Naive B cell (primary cell): Measurements from ENCODE around the gene DUSP12. TPM values are rescaled to one million over a fixed set of nuclear protein-coding genes. Genes with fewer than 3 reads are reported as not detected.

Experiments used
- ATAC-seq, 2 donors: fragments of 150-1000 bp; cut with Tn5 transposase; 2 replicates each; pipeline ENCODE4 v1.10.0; 2021; ENCODE audit warnings: low read depth in 2 of 2, mild to moderate bottlenecking in 2 of 2, moderate library complexity in 2 of 2
- DNase-seq: peaks from one replicate; pipeline ENCODE4 v3.0.0; 2022
- H3K27ac Mint-ChIP-seq, 6 donors: one replicate each; pipeline ENCODE4 v1.8.0; 2020 to 2022; ENCODE audit warnings: mild to moderate bottlenecking in 6 of 6, mixed read lengths in 6 of 6, moderate library complexity in 5 of 6, inconsistent platforms in 2 of 6
- H3K27me3 Mint-ChIP-seq, 3 donors: one replicate each; pipeline ENCODE4 v1.8.0; 2021 to 2022; ENCODE audit warnings: mixed read lengths in 3 of 3, mild to moderate bottlenecking in 1 of 3
- H3K36me3 Mint-ChIP-seq, 2 donors: one replicate each; pipeline ENCODE4 v1.8.0; 2020 to 2022; ENCODE audit warnings: mixed read lengths in 2 of 2, inconsistent platforms in 1 of 2, mild to moderate bottlenecking in 1 of 2
- H3K4me1 Mint-ChIP-seq, 3 donors: one replicate each; pipeline ENCODE4 v1.8.0; 2020 to 2022; ENCODE audit warnings: mixed read lengths in 3 of 3, inconsistent platforms in 1 of 3, mild to moderate bottlenecking in 1 of 3, moderate library complexity in 1 of 3
- H3K4me3 Mint-ChIP-seq, 8 donors: one replicate each; pipeline ENCODE4 v1.8.0; 2020 to 2022; ENCODE audit warnings: mild to moderate bottlenecking in 8 of 8, mixed read lengths in 8 of 8, moderate library complexity in 8 of 8, inconsistent platforms in 2 of 8
- H3K9me3 Mint-ChIP-seq, 7 donors: one replicate each; pipeline ENCODE4 v1.8.0; 2020 to 2022; ENCODE audit warnings: mixed read lengths in 7 of 7, mild to moderate bottlenecking in 5 of 7, inconsistent platforms in 2 of 7, moderate library complexity in 1 of 7
- polyA plus RNA-seq, 6 donors: library from polyadenylated mRNA; unstranded; fragments of 300-500 nt; fragmentation: Illumina TruSeq; gene quantifications; one replicate each; pipeline ENCODE4 v1.2.3, GENCODE V29; 2021; ENCODE audit warnings: low read depth in 6 of 6

DUSP12 gene
- polyA plus RNA-seq, 6 donors from 2014 or later: 58.2 to 109 (median 66.5) TPM

DNA sequence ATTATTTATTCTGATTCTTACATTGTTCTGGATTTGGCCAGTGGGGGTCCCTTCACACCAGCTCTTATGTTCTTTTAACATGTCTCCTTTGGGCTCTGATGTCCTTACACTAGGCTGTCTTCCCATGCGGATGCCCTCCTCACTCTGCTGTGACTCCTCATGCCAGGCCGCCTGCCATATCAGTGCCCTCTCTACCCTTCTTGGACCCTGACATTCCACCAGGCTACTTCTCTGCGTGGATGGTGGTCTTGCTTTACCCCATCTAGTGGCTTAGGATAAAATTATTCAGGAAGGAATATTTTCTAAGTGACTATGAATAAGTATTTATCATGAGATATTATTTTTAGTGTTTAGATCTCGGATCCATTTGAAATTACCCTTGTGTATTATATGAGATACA, 37.8 kb downstream of the DUSP12 start:
- ATAC-seq (no peak), DNase-seq (no peak)
- H3K36me3 Mint-ChIP-seq: peaks cover 23 to 31% of the 10 kb centered on the region in 2 donors
- peak overlapping the region in 1 of 6 donors; percentile 4 for H3K27ac Mint-ChIP-seq
- no peaks in the 10 kb centered on the region for H3K9me3 Mint-ChIP-seq
- no peaks in the 10 kb centered on the region for H3K27me3 Mint-ChIP-seq
- no peak overlapping the region for H3K4me3 Mint-ChIP-seq
- H3K4me1 Mint-ChIP-seq: peaks cover 0 to 10% (median 2%) of the 10 kb centered on the region in 3 donors

DNA sequence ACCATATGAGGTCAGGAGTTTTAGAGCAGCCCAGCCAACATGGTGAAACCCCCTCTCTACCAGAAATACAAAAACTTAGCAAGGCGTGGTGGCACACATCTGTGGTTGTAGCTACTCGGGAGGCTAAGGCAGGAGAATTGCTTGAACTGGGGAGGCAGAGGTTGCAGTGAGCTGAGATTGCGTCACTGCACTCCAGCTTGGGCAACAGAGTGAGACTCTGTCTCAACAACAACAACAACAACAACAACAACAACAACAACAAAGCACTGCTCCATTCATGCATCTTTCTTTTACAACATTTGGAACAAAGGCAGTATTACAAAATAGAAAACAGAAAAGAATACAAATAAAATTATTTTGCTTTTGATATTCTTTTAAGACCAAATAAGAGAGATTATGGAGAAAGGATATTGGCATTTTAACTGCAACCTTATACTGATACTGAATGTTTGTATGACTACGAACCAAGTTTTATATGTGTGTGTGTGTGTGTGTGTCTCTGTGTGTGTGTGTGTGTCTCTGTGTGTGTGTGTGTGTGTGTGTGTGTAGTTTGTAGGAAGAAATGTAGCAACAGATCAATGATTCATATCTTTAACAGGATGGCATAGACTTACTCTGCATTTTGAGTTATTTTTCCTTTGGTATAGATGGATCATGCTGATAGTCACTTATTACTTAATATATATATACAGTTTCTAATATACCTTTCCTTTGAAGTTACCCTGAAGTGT, 41.2 kb downstream of the DUSP12 start:
- DNase-seq: no peak
- Mint-ChIP-seq H3K9me3 (no peaks in the 10 kb centered on the region), H3K27me3 (no peaks in the 10 kb centered on the region), H3K4me3 (no peak overlapping the region), H3K27ac (peak overlapping the region in 2 of 6 donors; percentile 3 to 57), H3K4me1 (peaks cover 0 to 4% (median 0%) of the 10 kb centered on the region in 3 donors), H3K36me3 (peaks cover 16 to 21% of the 10 kb centered on the region in 2 donors)
- ATAC-seq: no peak

DNA sequence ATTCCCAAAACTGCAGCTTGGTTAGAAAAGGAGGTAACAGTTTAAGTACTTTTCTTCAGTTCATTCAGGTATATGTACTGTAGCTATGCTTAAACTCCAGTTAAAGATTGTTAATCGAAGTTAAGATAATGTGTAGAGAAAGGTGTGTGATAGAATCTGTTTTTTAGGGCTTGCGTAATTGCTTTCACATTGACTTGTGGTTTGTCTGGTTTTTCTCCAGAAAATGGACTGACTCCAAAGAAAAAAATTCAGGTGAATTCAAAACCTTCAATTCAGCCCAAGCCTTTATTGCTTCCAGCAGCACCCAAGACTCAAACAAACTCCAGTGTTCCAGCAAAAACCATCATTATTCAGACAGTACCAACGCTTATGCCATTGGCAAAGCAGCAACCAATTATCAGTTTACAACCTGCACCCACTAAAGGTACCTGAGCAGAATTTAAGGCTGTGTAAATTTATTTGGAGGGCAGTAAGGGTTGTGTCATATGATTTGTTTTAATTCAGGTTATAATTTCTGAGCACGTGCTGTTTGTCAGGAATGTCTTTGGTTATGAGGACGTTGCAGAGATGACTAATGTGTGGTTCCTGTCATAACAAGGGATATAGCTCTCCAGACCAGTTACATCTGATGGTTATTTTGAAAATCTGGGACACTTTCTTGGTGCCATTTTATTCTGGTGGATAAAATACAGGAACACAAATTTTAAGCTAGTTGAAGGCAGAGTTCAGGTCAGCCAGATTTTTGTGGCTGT, 42.5 kb downstream of the DUSP12 start:
- Mint-ChIP-seq H3K27me3 (no peaks in the 10 kb centered on the region), H3K27ac (no peak overlapping the region), H3K36me3 (peaks cover 8 to 23% of the 10 kb centered on the region in 2 donors), H3K4me1 (peaks cover 0 to 4% (median 0%) of the 10 kb centered on the region in 3 donors), H3K4me3 (no peak overlapping the region), H3K9me3 (no peaks in the 10 kb centered on the region)
- ATAC-seq: no peak
- DNase-seq: no peak

DNA sequence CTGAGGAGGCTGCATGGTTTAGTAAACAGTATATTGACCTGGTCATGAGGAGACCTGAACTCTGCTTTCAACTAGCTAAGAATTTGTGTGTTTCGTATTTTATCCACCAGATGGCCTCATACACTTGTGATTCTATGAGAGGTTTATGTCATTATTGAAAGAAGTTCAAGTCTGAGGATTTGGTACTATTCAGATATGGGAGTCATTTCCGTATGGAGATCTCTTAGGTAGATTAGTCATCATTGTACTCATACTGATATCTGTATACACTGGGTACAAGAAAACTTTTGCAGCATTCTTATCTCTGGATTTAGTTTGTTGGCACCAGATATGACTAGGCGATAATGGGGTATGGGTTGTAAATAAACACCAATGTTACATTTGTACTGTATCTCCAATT, 43.2 kb downstream of the DUSP12 start:
- DNase-seq (no peak), ATAC-seq (peak; percentile 36 to 40)
- Mint-ChIP-seq H3K4me3 (no peak overlapping the region), H3K9me3 (no peaks in the 10 kb centered on the region), H3K4me1 (peaks cover 0 to 4% (median 0%) of the 10 kb centered on the region in 3 donors), H3K27ac (peak overlapping the region in 1 of 6 donors; percentile 23), H3K27me3 (no peaks in the 10 kb centered on the region), H3K36me3 (peaks cover 7 to 23% of the 10 kb centered on the region in 2 donors)

DNA sequence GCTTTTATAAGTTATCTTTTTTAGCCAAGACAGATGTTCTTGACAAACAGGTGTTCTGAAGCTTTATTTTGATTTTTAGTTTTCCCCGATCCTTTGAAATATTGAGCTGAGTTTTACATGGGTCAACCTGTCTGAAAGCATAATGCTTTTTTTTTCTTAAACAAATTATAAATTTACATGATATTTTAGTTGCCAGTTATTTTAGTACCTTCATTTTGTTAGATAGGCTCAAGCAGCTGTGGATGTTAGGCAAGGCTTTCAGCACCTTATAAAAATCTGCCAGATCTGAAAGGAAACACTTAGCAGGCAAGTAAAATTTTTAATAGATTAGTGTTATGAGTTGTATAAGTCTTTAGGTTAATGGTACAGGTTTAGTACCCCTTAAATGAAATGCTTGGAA, 50.2 kb downstream of the DUSP12 start:
- no peaks in the 10 kb centered on the region for H3K27me3 Mint-ChIP-seq
- peaks cover 28 to 33% of the 10 kb centered on the region in 2 donors for H3K36me3 Mint-ChIP-seq
- H3K4me1 Mint-ChIP-seq: no peaks in the 10 kb centered on the region
- ATAC-seq (no peak), DNase-seq (no peak)
- H3K4me3 Mint-ChIP-seq: no peak overlapping the region
- no peak overlapping the region for H3K27ac Mint-ChIP-seq
- H3K9me3 Mint-ChIP-seq: no peaks in the 10 kb centered on the region

DNA sequence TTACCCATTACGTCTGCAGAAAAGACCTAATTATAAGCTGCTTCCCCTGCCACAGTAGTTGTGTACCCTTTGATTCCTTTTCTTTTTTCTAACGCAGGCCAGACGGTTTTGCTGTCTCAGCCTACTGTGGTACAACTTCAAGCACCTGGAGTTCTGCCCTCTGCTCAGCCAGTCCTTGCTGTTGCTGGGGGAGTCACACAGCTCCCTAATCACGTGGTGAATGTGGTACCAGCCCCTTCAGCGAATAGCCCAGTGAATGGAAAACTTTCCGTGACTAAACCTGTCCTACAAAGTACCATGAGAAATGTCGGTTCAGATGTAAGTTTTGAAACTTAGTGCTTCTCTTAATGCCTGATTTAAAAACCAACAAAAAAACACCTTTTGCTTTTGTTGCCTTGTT, 52.4 kb downstream of the DUSP12 start:
- ATAC-seq (no peak), DNase-seq (no peak)
- Mint-ChIP-seq H3K36me3 (peaks cover 34 to 35% of the 10 kb centered on the region in 2 donors), H3K27me3 (no peaks in the 10 kb centered on the region), H3K9me3 (no peaks in the 10 kb centered on the region), H3K4me1 (no peaks in the 10 kb centered on the region), H3K27ac (peak overlapping the region in 1 of 6 donors; percentile 2), H3K4me3 (no peak overlapping the region)

DNA sequence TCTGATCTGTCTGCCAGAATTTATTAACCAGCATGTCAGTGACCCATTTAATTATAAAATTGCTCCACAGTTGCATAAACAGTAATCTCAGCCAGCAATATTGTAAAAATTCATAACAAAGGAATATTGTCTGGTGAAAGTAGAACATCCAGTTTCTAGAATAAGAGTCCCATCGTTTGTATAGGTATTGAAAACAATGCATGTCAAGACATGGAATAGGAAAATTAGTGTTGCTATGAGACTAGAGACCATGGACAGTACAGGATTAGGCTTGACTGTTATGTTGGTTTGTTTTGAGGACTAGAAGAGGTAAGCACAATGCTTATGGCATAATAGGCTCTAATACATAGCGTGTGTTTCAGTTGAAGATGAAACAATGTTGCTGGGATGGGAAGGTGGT, 53.6 kb downstream of the DUSP12 start:
- Mint-ChIP-seq H3K4me1 (no peaks in the 10 kb centered on the region), H3K36me3 (peaks cover 28 to 35% of the 10 kb centered on the region in 2 donors), H3K27ac (peak overlapping the region in 2 of 6 donors; percentile 28 to 64), H3K4me3 (no peak overlapping the region), H3K9me3 (no peaks in the 10 kb centered on the region), H3K27me3 (no peaks in the 10 kb centered on the region)
- ATAC-seq (no peak), DNase-seq (no peak)

DNA sequence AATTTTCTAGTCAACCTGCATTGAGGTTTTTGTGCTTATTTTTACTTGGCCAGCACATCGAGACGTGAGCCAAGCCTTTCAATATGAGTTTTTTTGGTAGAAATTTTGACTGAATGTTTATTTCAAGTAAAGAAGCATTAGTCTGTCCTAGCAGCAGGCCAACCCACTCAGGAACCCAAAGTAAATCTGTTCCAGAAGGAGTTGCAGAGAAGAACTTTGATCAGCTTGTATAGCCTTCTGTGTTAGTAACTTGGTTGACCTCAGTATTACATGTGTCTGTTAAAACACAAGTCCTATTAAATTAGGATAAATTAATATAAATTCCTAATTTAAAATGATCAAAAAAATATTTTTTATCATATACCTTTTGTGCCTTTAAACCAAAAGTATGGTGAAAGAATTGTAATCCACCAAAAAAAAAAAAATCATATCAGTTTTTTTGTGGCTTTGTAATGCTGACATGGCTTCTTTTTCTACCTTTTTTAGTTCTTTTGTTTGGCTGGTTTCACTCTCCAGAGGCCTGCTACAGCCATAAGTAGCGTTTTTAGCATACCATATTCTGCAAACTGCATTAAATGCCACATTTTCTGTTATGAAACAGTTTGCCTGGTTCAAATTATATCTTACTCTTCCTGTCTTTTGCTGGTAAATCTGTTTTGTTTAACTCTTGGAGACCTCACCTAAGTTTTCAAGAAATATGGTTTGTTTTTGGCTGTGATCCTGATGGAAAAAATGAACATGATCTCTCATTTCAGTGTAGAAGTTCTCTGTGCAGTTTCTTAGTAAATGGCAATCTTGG, 56.0 kb downstream of the DUSP12 start:
- Mint-ChIP-seq H3K4me3 (no peak overlapping the region), H3K27ac (peak overlapping the region in 2 of 6 donors; percentile 35 to 41), H3K36me3 (peaks cover 28 to 38% of the 10 kb centered on the region in 2 donors), H3K27me3 (no peaks in the 10 kb centered on the region), H3K4me1 (no peaks in the 10 kb centered on the region), H3K9me3 (peaks cover 3 to 15% (median 11%) of the 10 kb centered on the region in 7 donors)
- DNase-seq: no peak
- no peak for ATAC-seq

Other genes with a start within 250 kb of the DUSP12 start
- gene FCGR2A, start 244.3 kb upstream of the DUSP12 start, polyA plus RNA-seq: 1 to 10 TPM in 4 of 6 donors, under 1 TPM in 2; 0.23 to 5.0 (median 1.4) TPM
- under 1 TPM in 2 of 6 donors, not detected in 4; 0.12 to 0.13 TPM for gene HSPA6, start 225.2 kb upstream of the DUSP12 start, polyA plus RNA-seq
- 1 to 10 TPM in 4 of 6 donors, under 1 TPM in 2; 0.33 to 3.1 (median 1.3) TPM for gene FCGR3A, start 200.0 kb upstream of the DUSP12 start, polyA plus RNA-seq
- gene FCGR3B, start 118.6 kb upstream of the DUSP12 start, polyA plus RNA-seq: 1 to 10 TPM in 3 of 6 donors, under 1 TPM in 1, not detected in 2; 0.27 to 9.4 (median 1.1) TPM
- 100 to 1,000 TPM; 232 to 404 (median 304) TPM for gene FCGR2B, start 86.6 kb upstream of the DUSP12 start, polyA plus RNA-seq
- 1,000 to 10,000 TPM in 1 of 6 donors, 100 to 1,000 TPM in 5; 625 to 1,343 (median 750) TPM for gene FCRLA, start 42.6 kb upstream of the DUSP12 start, polyA plus RNA-seq
- 1 to 10 TPM; 3.9 to 7.3 (median 5.3) TPM for gene FCRLB, start 28.2 kb upstream of the DUSP12 start, polyA plus RNA-seq
- 10 to 100 TPM; 12.0 to 15.3 (median 14.3) TPM for gene ATF6, start 16.5 kb downstream of the DUSP12 start, polyA plus RNA-seq